Stimulated activated CD8-positive, alpha-beta memory T cell treated with anti-CD3 and anti-CD28 coated beads, Interleukin-7, amount 100 ng/mL, for 1 hour (primary cell): Measurements from ENCODE around the gene CRHBP.

Experiments
- DNase-seq, 2 donors: peaks; one replicate each; pipeline ENCODE4 v3.0.0-alpha.2; 2020; ENCODE audit warnings: low read depth in 2 of 2

CRHBP gene

DNA sequence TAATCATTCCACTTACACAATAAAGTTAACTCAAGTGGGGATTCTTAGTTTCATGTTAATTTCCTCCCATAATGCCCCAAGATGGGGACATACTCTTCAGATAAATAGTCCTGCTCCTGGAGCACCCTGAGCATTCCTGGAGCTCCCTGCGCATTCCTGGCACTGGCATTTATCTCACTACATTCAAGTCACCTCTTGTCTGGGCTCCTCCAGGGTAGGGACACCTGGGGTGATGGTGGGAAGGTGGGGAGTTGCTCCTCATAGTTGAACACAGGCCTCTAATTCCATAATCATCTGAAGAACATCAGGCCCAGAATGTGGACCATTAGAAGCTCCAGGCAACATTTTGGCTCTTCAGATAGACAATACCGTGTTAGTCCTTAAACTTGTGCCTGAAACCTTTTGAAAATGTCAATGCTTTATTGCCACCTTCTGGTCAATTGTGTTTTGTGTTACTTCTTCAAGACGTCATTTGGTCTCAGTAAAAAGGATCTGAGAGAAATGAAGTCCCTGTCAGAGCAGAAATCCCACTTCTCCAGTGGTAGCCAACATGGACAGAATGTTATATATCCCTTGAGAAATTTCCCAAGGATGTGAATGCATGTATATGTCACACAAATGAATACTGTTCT is 63.2 kb downstream of the CRHBP start:
- no peak for DNase-seq

DNA sequence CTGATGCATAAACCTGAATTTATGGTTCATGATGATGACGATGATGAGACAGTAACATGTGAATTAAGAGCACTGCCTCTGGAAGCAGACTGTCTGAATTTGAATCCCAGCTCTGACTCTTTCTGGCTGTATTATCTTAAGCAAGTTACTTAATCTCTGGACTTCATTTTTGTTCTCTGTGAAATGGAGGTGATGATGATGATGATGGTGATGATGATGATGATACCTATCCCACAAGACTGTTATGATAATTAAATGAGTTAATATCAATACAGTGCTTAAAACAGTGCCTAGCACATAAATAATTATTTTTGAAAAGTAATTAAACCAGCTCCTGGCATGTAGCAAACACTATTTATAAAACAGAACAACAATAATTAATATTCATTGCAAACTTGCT is 64.1 kb downstream of the CRHBP start:
- no peak for DNase-seq

DNA sequence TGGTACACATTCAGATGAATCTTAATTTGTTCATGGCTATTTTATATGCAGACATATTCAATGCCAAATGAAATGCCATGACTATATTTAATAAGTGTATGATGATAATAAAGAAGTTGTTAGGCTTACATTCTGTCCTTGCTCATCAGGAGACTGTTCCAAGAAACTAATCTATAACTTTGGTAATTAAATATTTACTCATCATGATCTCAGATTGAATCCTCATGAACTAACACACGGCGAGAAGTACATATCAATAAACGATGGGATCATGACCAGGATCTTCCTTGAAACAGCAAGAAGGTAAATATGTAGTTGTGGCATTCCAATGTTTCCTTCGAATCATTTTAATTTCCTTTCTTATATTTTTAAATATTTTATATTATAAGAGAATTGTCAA is 64.8 kb downstream of the CRHBP start:
- DNase-seq: no peak
